Measurements from ENCODE around the gene SSTR3. TPM values are rescaled to one million over a fixed set of nuclear protein-coding genes. Genes with fewer than 3 reads are reported as not detected.

The SSTR3 gene
- total and polyA plus RNA-seq, 11 donors = 0.07 TPM; not detected in 10

DNA sequence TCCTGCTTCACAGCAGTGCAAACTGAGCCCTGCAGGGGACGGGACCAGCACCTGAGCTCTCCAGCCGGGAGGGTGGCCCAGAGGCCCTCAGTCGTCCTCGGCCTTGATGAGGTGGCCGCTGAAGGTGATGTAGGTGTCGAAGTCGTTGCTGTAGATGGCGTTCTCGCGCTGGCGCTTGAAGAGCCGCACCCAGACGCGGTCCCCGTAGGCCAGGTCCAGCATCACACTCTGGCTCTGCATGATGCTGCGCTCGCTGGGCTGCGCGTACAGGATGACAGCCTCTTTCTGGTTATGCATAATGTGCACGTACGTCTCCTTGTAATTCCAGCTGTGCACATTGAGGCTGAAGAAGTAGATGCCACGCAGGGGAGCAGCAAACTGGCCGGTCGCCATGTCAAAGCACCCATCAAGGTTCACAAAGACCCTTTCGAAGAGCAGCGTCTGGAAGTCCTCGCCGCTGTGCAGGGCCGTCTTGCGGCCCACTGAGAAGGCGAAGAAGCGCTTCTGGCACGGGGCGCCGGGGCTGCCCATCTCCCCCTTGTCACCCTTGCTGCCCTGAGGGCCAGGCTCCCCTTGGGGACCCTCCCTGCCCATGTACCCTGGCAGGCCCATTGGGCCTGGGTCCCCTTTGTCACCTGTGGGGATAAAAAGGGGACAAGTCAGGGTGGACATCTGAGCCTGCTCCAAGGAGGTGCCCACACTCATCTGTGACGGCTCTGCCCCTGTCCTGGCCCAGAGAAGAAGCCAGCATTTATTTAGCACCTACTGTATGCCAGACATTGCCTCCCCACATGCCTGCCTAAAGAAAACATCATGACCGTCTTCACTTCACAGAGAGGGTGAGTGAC is 30.0 kb downstream of the SSTR3 start:
- H3K27me3 ChIP-seq = no peaks in the 10 kb centered on the region
- peak in 2 of 5 donors; percentile 18 to 19 for DNase-seq
- 82 to 92% (median 87%) methylated on average over 30 to 37 of the region's 37 CpGs for WGBS, 4 donors

DNA sequence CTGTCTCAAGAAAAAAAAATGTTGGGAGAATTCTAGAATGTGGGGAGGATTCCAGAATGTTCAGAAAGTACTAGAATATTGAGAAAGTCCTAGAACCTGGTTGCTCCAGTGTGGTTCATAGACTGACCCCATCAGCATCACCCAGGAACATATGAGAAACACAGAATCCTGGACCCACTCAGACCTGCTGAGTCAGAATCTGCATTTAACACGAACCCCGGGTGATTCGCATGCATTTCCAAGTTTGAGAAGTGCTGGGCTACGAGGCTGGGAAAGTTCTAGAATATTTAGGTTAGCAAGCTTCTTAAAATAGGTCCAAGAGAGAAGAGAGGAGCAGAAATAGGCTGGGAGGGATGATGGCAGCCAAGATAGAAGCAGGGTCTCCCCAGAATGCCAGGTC is 30.6 kb downstream of the SSTR3 start:
- Histone ChIP-seq H3K4me1 (peaks cover 8 to 59% (median 30%) of the 10 kb centered on the region in 12 donors), H3K4me3 (no peak overlapping the region), H3K9me3 (no peaks in the 10 kb centered on the region), H3K27ac (no peak overlapping the region), H3K36me3 (peaks cover 0 to 3% (median 0%) of the 10 kb centered on the region in 9 donors), H3K27me3 (no peaks in the 10 kb centered on the region)
- peak in 1 of 5 donors; percentile 1 for DNase-seq
- 77 to 84% (median 82%) methylated on average over 4 of the region's 4 CpGs for WGBS, 4 donors
- intact Hi-C loops (cut with DNase I) = no loop called here
- no peak for TF ChIP-seq POLR2A (IDR thresholded peaks at IDR 0.05)
- TF ChIP-seq, protein P1, sequence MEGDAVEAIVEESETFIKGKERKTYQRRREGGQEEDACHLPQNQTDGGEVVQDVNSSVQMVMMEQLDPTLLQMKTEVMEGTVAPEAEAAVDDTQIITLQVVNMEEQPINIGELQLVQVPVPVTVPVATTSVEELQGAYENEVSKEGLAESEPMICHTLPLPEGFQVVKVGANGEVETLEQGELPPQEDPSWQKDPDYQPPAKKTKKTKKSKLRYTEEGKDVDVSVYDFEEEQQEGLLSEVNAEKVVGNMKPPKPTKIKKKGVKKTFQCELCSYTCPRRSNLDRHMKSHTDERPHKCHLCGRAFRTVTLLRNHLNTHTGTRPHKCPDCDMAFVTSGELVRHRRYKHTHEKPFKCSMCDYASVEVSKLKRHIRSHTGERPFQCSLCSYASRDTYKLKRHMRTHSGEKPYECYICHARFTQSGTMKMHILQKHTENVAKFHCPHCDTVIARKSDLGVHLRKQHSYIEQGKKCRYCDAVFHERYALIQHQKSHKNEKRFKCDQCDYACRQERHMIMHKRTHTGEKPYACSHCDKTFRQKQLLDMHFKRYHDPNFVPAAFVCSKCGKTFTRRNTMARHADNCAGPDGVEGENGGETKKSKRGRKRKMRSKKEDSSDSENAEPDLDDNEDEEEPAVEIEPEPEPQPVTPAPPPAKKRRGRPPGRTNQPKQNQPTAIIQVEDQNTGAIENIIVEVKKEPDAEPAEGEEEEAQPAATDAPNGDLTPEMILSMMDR (IDR thresholded peaks at IDR 0.05) = no peak
- no peak for ATAC-seq

More for the DNA sequence above, 30.0 kb downstream of the SSTR3 start:
- Histone ChIP-seq H3K9me3 (no peaks in the 10 kb centered on the region), H3K27ac (no peak overlapping the region), H3K36me3 (peaks cover 0 to 3% (median 0%) of the 10 kb centered on the region in 9 donors), H3K4me1 (peaks cover 6 to 59% (median 30%) of the 10 kb centered on the region in 12 donors), H3K4me3 (no peak overlapping the region)
- no peak for TF ChIP-seq POLR2A (IDR thresholded peaks at IDR 0.05)
- TF ChIP-seq, protein P1 (IDR thresholded peaks at IDR 0.05) = no peak
- no peak for ATAC-seq
- intact Hi-C loops (cut with DNase I) = no loop called here

DNA sequence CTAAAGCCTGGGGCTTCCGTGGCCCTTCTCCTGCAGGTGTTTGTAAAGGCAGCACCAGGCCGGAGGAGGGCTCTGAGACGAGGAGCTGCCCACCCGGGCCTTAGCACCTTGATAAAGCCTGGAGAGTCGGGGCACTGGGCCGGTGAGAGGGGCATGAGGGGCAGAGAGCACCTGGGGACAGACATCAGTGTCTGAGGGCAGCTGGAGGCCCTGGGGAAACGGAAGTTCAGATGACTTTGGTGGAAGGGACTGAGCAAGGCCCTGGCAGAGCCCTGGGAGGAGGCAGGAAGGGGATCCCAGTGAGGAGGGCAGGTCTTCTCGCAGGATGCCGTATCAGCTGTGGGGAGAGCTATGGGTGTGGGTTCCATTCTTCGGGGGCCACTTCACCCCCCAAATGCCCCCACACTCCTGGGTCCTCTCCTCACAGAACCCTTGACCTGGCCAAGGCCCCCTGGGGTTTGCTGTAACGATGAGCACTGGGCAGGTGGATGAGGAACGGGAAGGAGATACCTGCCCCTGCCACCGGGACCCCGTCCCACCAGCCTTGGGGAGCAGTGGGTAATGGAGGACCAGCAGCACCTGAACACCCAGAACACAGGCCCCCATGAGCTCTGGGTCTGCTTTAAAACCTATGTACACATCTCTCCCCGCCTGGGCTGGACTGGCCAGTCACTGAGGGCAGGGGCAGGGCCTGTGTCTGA is 31.6 kb downstream of the SSTR3 start:
- H3K9me3 ChIP-seq = no peaks in the 10 kb centered on the region
- H3K4me3 ChIP-seq = no peak overlapping the region
- TF ChIP-seq POLR2A (IDR thresholded peaks at IDR 0.05) = no peak
- TF ChIP-seq, protein P1 (IDR thresholded peaks at IDR 0.05) = no peak
- peaks cover 10 to 59% (median 34%) of the 10 kb centered on the region in 12 donors for H3K4me1 ChIP-seq
- no peaks in the 10 kb centered on the region for H3K27me3 ChIP-seq
- ATAC-seq (no peak), DNase-seq (peak in 2 of 5 donors; percentile 16 to 20)
- WGBS, 4 donors = 83 to 92% (median 86%) methylated on average over 15 of the region's 15 CpGs
- intact Hi-C loops (cut with DNase I) = no loop called here
- no peak overlapping the region for H3K27ac ChIP-seq
- H3K36me3 ChIP-seq = peaks cover 0 to 3% (median 0%) of the 10 kb centered on the region in 9 donors
